GM12875 (cell line): ENCODE data around the gene ARHGDIB.

ENCODE experiments used
- H3K4me3 ChIP-seq: one replicate; pipeline ENCODE4 v1.5.1; 2011; ENCODE audit warnings: low read depth, low read length, control low read depth
- TF ChIP-seq, protein P1 (sequence below): IDR thresholded peaks from 2 replicates; pipeline ENCODE4 v1.5.1; 2011; ENCODE audit warnings: low read depth, mild to moderate bottlenecking, control low read depth, inconsistent platforms, low read length, moderate library complexity, borderline replicate concordance; ENCODE audit not compliant: insufficient read depth

ARHGDIB gene

DNA sequence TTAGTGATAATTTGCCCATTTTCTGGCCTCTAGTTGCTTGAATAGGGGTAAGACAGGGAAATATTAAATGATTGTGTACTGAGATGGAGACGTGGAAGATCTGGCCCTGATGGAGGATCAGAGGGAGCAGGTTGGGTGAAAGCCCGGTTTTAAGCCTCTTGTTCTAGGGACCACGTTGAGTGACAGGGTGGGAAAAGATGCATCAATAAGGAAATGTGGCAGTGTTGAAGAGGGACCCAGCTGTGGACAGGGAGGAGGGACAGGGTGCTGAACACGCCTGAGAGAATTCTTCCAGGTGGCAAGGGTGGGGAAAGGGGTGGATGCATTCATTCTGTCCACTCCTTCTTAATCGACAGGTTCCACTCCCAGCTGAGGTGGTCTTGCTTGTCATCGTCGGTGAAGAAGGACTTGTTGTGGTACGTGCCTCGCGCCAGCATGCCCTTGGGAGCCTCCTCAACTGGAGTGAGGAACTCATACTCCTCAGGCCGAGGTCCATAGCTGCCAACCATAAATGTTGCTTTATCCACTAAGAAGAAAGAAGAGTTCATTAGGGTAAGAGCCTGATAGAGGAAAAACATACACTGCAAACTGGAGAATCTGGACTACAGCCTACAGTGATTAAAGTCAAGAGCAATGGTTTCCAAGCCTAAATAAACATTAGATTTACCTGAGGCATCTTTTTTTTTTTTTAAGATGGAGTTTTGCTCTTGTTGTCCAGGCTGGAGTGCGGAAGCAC lies 19.0 kb downstream of the ARHGDIB start:
- TF ChIP-seq, protein P1, sequence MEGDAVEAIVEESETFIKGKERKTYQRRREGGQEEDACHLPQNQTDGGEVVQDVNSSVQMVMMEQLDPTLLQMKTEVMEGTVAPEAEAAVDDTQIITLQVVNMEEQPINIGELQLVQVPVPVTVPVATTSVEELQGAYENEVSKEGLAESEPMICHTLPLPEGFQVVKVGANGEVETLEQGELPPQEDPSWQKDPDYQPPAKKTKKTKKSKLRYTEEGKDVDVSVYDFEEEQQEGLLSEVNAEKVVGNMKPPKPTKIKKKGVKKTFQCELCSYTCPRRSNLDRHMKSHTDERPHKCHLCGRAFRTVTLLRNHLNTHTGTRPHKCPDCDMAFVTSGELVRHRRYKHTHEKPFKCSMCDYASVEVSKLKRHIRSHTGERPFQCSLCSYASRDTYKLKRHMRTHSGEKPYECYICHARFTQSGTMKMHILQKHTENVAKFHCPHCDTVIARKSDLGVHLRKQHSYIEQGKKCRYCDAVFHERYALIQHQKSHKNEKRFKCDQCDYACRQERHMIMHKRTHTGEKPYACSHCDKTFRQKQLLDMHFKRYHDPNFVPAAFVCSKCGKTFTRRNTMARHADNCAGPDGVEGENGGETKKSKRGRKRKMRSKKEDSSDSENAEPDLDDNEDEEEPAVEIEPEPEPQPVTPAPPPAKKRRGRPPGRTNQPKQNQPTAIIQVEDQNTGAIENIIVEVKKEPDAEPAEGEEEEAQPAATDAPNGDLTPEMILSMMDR: no peak

DNA sequence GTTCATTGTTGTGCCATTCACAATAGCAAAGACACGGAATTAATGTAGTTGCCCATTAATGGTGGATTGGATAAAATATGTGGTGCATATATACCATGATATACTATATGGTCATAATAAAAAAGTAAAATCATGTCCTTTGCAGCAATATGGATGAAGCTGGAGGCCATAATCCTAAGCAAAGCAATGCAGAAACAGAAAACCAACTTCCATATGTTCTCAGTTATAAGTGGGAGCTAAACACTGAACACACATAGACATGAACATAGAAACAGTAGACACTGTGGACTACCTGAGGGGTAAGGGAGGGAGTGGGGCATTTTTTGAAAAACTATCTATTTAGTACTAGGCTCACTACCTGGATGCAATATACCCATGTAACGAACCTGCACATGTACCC lies 20.0 kb downstream of the ARHGDIB start:
- TF ChIP-seq, protein P1: no peak
- no peak overlapping the region for H3K4me3 ChIP-seq

More for the DNA sequence above, 19.0 kb downstream of the ARHGDIB start:
- no peak overlapping the region for H3K4me3 ChIP-seq

GRCh38 chr12:14938301-14938700 lies 23.1 kb downstream of the ARHGDIB start, which contains the start of gene ERP27:
Gene ERP27 (minus strand): TSS chr12:14938537. CDS start chr12:14938508, 29 bp downstream.
- no peak within 1 kb of the TSS for H3K4me3 ChIP-seq
- TF ChIP-seq, protein P1: no peak

DNA sequence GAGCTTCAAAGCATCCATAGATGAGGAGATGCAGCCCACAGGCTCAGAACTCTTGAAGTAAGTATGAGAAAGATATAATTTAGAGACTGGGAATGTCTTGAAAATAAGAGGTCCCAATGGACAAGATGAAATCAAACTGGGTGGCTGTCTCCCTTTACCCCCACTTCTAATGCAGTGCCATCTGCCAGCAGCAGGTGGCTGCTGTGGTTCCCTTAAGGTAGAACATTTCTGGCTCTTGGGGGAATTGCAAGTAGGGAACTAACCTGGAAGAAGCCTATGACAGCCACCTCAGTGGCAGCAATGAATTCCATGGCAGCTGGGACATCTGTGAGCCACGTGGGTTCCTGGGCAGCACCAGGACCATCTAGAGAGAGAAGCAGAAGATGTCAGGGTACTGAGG lies 23.7 kb downstream of the ARHGDIB start:
- H3K4me3 ChIP-seq: no peak overlapping the region
- TF ChIP-seq, protein P1: peak; percentile 48; the same call in 1 of the 2 replicates

GRCh38 chr12:14937014-14937413 lies 24.4 kb downstream of the ARHGDIB start:
- TF ChIP-seq, protein P1: no peak
- H3K4me3 ChIP-seq: no peak overlapping the region

DNA sequence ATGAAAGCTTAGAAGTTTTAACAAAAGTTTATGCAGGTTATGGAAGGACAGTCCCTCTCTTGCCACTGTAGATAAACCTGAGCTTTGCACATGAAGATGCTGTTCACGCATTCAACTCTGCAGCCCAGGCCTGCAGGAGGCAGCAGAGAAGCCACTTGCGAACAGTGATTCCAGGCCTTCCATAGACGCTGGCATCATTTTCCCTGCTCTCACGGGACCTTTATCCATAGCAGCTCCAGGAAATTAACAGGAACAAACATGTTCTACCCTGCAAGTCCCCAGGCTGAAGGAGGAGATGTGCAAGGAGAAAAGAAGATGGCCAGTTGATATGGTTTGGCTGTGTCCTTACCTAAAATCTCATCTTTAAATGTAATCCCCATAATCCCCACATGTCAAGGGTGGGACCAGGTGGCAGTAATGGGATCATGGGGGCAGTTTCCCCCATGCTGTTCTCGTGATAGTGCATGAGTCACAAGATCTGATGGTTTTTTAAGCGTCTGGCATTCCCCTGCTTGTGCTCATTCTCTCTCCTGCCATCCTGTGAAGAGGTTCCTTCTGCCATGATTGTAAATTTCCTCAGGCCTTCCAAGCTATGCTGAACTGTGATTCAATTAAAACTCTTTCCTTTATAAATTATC lies 25.1 kb downstream of the ARHGDIB start:
- TF ChIP-seq, protein P1: peak; percentile 28; the same call in 1 of the 2 replicates

More for the DNA sequence above, 25.1 kb downstream of the ARHGDIB start:
- no peak overlapping the region for H3K4me3 ChIP-seq
